ENCODE measurements around the gene DPP6.

Gene DPP6

DNA sequence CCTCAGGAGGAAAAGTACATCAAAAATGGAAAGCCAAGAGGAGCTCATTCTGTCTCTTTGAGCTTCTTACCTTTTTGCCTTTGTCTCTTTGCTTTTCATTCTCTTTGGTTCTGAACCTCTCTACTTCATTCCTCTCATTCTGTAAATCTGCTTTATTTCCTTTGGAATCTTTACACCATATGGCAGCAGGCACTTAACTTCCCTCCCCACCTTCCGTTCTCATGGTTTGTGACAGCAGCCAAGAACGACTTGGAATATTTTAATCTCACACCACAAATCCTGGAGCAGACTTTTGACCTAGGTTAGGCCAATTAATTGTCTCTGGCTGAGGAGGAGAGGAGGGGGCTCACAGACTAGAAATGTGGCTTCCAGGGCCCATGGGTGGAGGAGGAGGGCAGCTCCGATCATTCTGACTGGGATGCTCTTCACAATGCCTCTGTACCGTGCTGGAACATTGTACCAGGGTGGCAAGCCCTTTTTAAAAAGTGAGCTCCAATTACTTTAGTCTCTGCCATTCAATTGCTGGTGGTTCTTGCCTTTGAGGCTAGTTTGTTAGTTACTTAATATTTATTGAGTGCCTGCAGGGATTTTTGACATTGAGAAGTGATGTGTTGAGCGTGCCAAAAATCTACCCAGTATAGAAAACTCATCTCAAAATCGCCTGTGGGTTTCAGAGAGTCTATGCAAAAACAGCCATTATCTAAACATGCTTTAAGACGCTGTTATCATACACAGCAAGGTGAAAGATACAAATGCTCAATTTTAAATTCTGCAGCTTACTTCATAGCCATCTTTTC lies 386.6 kb downstream of the DPP6 start:
- Histone ChIP-seq H3K9ac (ENCODE audit: low read length) (no peak overlapping the region), H3K27me3 (ENCODE audit: control insufficient read depth, insufficient read depth, low read length) (no peaks in the 10 kb centered on the region), H3K4me3 (ENCODE audit: low read length) (no peak overlapping the region), H3K4me1 (ENCODE audit: control insufficient read depth, insufficient read depth, low read length) (no peaks in the 10 kb centered on the region), H3K9me3 (ENCODE audit: control insufficient read depth, low read length) (no peaks in the 10 kb centered on the region), H3K36me3 (ENCODE audit: control insufficient read depth, insufficient read depth, low read length) (no peaks in the 10 kb centered on the region)

DNA sequence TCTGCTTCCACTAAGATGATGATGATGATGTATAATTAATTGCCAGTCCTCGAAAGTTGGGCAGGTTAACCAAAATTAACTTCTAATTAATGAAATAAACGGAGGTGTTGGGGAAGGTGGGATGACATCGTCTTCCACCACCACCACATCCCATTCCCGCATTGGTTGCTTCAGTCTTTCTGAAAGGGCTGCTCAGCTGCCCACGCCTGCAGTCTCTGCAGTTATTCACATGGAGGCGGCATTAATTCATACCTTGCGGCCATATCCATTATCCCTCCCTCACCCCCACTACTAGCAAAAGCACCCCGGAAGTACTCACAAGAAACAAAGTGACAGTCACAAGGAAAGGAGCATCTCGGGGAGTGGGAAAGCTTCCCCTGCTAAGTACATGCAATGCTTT lies 387.9 kb downstream of the DPP6 start:
- Histone ChIP-seq H3K27me3 (ENCODE audit: control insufficient read depth, insufficient read depth, low read length) (no peaks in the 10 kb centered on the region), H3K4me3 (ENCODE audit: low read length) (no peak overlapping the region), H3K9me3 (ENCODE audit: control insufficient read depth, low read length) (no peaks in the 10 kb centered on the region), H3K4me1 (ENCODE audit: control insufficient read depth, insufficient read depth, low read length) (no peaks in the 10 kb centered on the region), H3K9ac (ENCODE audit: low read length) (no peak overlapping the region), H3K36me3 (ENCODE audit: control insufficient read depth, insufficient read depth, low read length) (no peaks in the 10 kb centered on the region)

DNA sequence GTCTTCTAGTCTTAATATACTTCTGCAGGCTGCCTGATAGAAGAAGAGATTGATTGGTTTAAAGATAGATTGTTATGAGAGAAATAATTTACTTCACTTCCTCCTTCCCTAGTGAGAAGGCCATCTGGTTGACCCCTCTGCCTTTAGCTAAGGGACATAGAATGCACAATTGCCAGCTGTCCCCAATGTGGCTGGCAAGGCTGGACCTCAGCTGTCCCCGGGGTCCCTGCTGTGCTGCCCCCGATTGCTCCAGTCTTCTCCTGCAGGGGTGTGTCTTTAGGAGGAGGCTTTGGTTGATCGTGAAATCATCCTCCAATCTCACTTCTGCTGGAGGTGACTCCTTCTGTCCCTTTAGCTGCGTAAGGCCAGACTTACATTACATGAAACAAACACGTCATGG lies 388.5 kb downstream of the DPP6 start:
- Histone ChIP-seq H3K27me3 (ENCODE audit: control insufficient read depth, insufficient read depth, low read length) (no peaks in the 10 kb centered on the region), H3K4me1 (ENCODE audit: control insufficient read depth, insufficient read depth, low read length) (no peaks in the 10 kb centered on the region), H3K4me3 (ENCODE audit: low read length) (no peak overlapping the region), H3K36me3 (ENCODE audit: control insufficient read depth, insufficient read depth, low read length) (no peaks in the 10 kb centered on the region), H3K9ac (ENCODE audit: low read length) (no peak overlapping the region), H3K9me3 (ENCODE audit: control insufficient read depth, low read length) (no peaks in the 10 kb centered on the region)

DNA sequence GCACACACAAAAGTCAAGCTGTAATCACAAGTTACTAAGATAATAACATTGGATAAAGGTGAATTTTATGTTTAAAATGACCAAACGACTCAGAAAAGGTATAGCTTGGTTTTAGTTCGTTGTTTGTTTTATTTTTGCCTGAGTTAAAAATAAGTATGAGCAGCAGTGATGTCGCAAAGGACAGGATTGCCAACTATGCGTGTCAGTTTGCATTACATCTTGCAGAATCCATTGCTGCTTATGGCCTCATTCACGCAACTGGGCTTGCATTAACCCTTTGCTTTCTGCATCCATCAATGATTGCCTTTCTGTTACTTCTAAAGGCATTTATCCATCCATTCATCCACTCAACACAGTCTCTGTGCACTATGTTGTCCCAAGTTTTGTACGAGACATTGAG lies 389.6 kb downstream of the DPP6 start:
- Histone ChIP-seq H3K9ac (ENCODE audit: low read length) (no peak overlapping the region), H3K4me3 (ENCODE audit: low read length) (no peak overlapping the region), H3K27me3 (ENCODE audit: control insufficient read depth, insufficient read depth, low read length) (no peaks in the 10 kb centered on the region), H3K9me3 (ENCODE audit: control insufficient read depth, low read length) (no peaks in the 10 kb centered on the region), H3K36me3 (ENCODE audit: control insufficient read depth, insufficient read depth, low read length) (no peaks in the 10 kb centered on the region), H3K4me1 (ENCODE audit: control insufficient read depth, insufficient read depth, low read length) (no peaks in the 10 kb centered on the region)

DNA sequence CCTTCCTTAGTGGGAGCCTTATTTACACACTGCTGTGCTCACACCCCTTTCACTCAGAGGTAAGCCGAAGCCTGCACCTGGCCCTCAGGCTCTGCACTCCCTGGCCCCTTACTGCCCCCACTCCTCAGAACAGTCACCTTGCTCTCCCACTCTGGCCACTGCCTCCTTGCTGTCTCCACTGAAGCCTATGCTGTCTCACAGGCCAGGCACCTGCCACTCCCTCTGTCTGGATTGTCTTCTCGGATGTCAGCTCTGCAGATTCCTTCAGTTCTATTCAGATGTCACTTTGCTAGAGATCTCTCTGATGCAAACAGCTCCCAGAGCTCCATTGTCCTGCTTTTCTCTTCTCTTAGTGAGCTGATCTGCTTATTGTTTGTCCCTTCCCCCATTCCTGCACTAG lies 390.7 kb downstream of the DPP6 start:
- H3K4me3 ChIP-seq (ENCODE audit: low read length), result no peak overlapping the region
- H3K9ac ChIP-seq (ENCODE audit: low read length), result no peak overlapping the region
- H3K4me1 ChIP-seq (ENCODE audit: control insufficient read depth, insufficient read depth, low read length), result no peaks in the 10 kb centered on the region
- H3K27me3 ChIP-seq (ENCODE audit: control insufficient read depth, insufficient read depth, low read length), result no peaks in the 10 kb centered on the region
- H3K36me3 ChIP-seq (ENCODE audit: control insufficient read depth, insufficient read depth, low read length), result no peaks in the 10 kb centered on the region
- H3K9me3 ChIP-seq (ENCODE audit: control insufficient read depth, low read length), result no peaks in the 10 kb centered on the region

DNA sequence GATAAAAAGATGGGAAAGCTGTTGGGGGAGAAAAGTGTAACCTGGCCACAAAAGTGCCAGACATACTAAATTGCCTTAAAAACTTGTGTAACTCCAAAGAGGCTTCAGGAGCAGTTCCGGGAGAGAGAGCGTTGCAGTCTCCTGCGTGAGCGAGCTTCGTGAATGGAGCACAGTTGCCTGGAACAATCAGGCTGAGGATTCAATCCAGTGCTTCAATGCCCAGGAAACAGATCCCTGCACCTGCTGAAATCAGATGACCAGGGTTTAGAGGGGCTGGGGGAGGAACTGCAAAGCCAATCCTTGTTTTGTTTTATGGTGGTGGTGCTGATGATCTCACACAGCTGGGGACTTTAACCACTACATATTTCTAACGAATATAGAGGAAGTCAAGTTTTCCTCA lies 398.3 kb downstream of the DPP6 start:
- H3K4me3 ChIP-seq (ENCODE audit: low read length), result no peak overlapping the region
- H3K36me3 ChIP-seq (ENCODE audit: control insufficient read depth, insufficient read depth, low read length), result no peaks in the 10 kb centered on the region
- H3K4me1 ChIP-seq (ENCODE audit: control insufficient read depth, insufficient read depth, low read length), result no peaks in the 10 kb centered on the region
- no peak overlapping the region for H3K9ac ChIP-seq (ENCODE audit: low read length)
- no peaks in the 10 kb centered on the region for H3K27me3 ChIP-seq (ENCODE audit: control insufficient read depth, insufficient read depth, low read length)
- H3K9me3 ChIP-seq (ENCODE audit: control insufficient read depth, low read length), result no peaks in the 10 kb centered on the region

DNA sequence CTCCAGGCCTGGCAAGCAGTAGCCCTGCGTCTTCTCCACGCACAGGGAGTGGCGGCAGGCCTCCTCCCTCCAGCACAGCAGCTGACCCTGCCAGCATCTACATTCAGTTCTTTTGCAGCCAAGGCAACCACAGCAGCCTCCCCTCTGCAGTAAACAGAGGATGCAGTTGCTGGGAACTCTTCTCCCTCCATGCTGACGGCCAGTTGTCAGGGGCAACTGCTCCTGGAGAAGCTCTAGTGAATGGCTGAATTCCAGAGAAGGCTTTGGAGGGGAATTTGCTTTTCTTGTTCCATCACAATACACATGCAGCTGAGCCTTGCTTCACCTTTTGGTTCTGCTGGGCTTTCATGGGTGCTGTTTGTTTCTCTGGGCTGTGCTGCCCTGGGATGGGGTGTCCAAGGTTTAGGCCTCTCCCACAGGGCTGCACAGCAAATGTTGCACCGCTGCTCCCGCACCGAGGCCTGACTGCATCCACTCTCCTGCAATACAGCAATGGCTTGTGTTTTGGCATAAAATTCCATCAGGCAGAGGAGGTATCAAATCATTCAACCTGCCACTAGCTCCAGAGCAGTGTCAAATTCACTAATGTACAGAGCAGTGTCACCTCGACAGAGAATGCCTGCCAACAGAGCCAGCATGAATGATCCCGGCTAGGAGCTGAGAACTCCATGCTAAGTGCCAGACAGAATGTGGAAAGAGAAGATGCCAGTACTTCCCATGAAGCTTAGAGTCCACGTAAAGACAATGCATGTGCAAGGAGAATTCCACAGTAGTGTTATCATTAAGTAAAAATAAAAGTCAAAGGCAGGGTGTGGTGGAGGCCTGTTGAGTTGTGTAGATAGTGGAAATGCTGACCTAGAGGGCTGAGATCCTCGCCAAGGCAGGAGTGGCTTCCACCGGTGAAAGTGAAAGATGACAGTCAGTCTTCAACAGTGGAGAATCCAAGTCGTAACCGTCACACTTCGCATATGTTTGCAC lies 399.6 kb downstream of the DPP6 start:
- H3K9ac ChIP-seq (ENCODE audit: low read length), result no peak overlapping the region

DNA sequence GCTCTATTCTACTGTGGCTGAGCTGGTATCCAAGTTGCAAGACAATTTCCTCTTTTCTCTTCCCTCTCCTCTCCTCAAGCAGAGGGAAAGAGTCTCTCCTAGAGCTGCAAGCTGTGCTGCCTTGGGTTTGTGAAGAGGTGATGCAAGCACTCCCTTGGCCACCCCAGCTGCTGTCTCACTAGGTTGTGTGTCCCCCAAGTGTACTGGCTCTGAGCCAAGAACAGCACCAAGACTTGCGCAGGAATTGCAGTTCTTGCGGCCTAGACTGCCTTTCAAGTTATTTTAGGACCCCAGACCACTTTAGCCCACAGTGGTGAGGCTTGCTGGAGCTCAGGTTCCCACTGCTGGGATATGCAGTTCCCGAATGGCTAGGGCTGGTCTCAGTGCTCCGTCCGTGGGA lies 411.6 kb downstream of the DPP6 start:
- Histone ChIP-seq H3K36me3 (ENCODE audit: control insufficient read depth, insufficient read depth, low read length) (no peaks in the 10 kb centered on the region), H3K4me3 (ENCODE audit: low read length) (no peak overlapping the region), H3K9ac (ENCODE audit: low read length) (no peak overlapping the region), H3K4me1 (ENCODE audit: control insufficient read depth, insufficient read depth, low read length) (no peaks in the 10 kb centered on the region), H3K27me3 (ENCODE audit: control insufficient read depth, insufficient read depth, low read length) (no peaks in the 10 kb centered on the region), H3K9me3 (ENCODE audit: control insufficient read depth, low read length) (no peaks in the 10 kb centered on the region)

More for the DNA sequence above, 399.6 kb downstream of the DPP6 start:
- H3K4me3 ChIP-seq (ENCODE audit: low read length), result no peak overlapping the region
- no peaks in the 10 kb centered on the region for H3K36me3 ChIP-seq (ENCODE audit: control insufficient read depth, insufficient read depth, low read length)
- H3K4me1 ChIP-seq (ENCODE audit: control insufficient read depth, insufficient read depth, low read length), result no peaks in the 10 kb centered on the region
- H3K27me3 ChIP-seq (ENCODE audit: control insufficient read depth, insufficient read depth, low read length), result no peaks in the 10 kb centered on the region
- no peaks in the 10 kb centered on the region for H3K9me3 ChIP-seq (ENCODE audit: control insufficient read depth, low read length)

DNA sequence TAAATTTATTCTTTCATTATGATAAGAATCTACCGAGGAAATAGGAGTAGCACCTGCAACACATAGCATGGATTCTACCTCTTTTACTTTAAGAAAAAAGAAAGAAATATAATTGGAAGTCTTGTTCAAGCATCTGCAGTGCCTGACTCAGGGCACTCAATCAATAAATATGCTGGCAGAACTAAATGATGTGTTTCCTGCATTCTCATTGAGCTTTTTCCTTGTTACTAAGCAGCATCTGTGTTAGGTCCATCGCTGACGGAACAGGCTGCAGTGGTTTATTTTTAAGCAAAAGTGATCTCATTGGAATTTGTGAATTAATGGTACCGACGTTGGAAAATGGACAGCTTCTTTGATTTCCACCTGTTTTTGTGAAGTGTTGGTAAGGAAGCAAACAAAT lies 417.5 kb downstream of the DPP6 start:
- Histone ChIP-seq H3K4me3 (ENCODE audit: low read length) (no peak overlapping the region), H3K9ac (ENCODE audit: low read length) (no peak overlapping the region), H3K9me3 (ENCODE audit: control insufficient read depth, low read length) (no peaks in the 10 kb centered on the region), H3K36me3 (ENCODE audit: control insufficient read depth, insufficient read depth, low read length) (no peaks in the 10 kb centered on the region), H3K27me3 (ENCODE audit: control insufficient read depth, insufficient read depth, low read length) (no peaks in the 10 kb centered on the region), H3K4me1 (ENCODE audit: control insufficient read depth, insufficient read depth, low read length) (no peaks in the 10 kb centered on the region)

DNA sequence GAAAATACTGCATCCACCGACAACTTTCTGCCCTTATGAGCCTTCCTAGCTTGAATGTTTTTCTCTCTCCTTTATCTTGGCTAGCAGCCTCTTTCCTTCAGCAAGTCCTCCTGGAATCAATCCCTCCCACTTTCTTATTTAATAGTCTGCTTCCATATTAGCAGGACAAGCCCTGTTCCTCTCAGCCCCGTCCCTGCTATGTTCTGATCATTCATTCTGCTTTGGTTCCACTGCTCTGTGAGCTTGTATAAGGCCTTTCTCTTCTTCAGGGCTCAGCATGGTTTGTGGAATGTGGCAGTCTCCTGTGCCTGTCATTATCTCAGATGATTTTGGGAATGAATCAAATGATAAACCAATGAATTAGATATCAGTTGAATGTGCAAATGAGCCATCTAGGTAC lies 420.1 kb downstream of the DPP6 start:
- no peaks in the 10 kb centered on the region for H3K4me1 ChIP-seq (ENCODE audit: control insufficient read depth, insufficient read depth, low read length)
- H3K4me3 ChIP-seq (ENCODE audit: low read length), result no peak overlapping the region
- H3K9me3 ChIP-seq (ENCODE audit: control insufficient read depth, low read length), result no peaks in the 10 kb centered on the region
- no peak overlapping the region for H3K9ac ChIP-seq (ENCODE audit: low read length)
- H3K27me3 ChIP-seq (ENCODE audit: control insufficient read depth, insufficient read depth, low read length), result no peaks in the 10 kb centered on the region
- H3K36me3 ChIP-seq (ENCODE audit: control insufficient read depth, insufficient read depth, low read length), result no peaks in the 10 kb centered on the region

DNA sequence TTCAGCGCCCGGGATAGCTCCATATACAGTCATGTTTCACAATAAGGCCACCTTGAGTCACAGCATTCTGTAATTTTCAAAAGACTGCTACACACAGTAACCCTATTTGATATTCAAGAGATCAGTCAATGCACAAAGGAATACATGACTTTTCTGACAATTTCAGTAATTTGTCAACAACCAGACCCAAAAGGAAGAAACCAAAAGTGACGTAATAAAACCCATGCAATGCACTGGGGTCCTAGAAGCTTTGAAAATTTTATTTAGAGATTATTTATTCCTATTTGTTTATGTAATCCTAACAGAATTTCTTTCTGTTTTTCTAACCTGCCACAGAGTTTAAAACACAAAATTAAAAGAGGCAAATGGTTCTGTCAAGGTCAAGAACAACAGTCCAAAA lies 421.2 kb downstream of the DPP6 start:
- Histone ChIP-seq H3K9ac (ENCODE audit: low read length) (no peak overlapping the region), H3K4me3 (ENCODE audit: low read length) (no peak overlapping the region), H3K27me3 (ENCODE audit: control insufficient read depth, insufficient read depth, low read length) (no peaks in the 10 kb centered on the region), H3K9me3 (ENCODE audit: control insufficient read depth, low read length) (no peaks in the 10 kb centered on the region), H3K4me1 (ENCODE audit: control insufficient read depth, insufficient read depth, low read length) (no peaks in the 10 kb centered on the region), H3K36me3 (ENCODE audit: control insufficient read depth, insufficient read depth, low read length) (no peaks in the 10 kb centered on the region)

DNA sequence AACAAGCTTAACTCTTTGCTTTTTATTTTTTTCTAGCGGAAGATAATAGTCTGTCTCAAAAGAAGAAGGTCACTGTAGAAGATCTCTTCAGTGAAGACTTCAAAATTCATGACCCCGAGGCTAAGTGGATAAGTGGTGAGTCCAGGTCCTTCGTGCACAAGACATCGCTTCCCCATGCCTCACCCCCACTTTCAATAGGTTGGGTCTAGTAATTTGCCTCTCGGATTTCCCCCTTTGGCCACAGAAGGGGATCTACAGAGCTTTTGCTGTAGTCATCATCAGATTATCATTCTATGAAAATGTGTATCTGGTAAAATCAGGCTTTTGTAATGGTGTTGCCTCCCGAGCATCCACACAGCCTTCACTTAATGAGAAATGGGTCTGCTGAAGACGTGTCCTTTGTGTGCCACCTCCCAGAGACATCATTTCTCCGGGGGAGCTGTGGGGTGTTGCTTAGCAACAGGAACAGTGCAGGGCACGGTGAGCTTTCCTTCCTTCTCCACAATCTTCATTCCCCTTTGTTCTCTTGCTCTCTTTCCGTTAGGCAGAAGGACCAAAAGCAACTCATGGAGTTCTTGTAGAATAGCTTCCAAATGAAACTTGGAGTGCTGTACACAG lies 422.8 kb downstream of the DPP6 start:
- no peaks in the 10 kb centered on the region for H3K27me3 ChIP-seq (ENCODE audit: control insufficient read depth, insufficient read depth, low read length)
- no peaks in the 10 kb centered on the region for H3K36me3 ChIP-seq (ENCODE audit: control insufficient read depth, insufficient read depth, low read length)
- H3K4me3 ChIP-seq (ENCODE audit: low read length), result no peak overlapping the region
- no peak overlapping the region for H3K9ac ChIP-seq (ENCODE audit: low read length)
- H3K9me3 ChIP-seq (ENCODE audit: control insufficient read depth, low read length), result no peaks in the 10 kb centered on the region
- H3K4me1 ChIP-seq (ENCODE audit: control insufficient read depth, insufficient read depth, low read length), result no peaks in the 10 kb centered on the region

All from mucosa of stomach (tissue), 1 donor.